HepG2 (cell line): ENCODE results near the gene BMERB1. TPM values are rescaled to one million over a fixed set of nuclear protein-coding genes. Genes with fewer than 3 reads are reported as not detected.

Source experiments
- ASH2L ChIP-seq: fragments of 300-600, 200-600 bp; sonication (generic); IDR thresholded peaks from 2 replicates; pipeline ENCODE4 v1.7.0; 2017; ENCODE audit warnings: low read depth, mild to moderate bottlenecking, moderate library complexity, mixed read lengths, low read length; ENCODE audit not compliant: insufficient read length
- CENPBD1 ChIP-seq: sonication (generic); formaldehyde crosslinking; IDR thresholded peaks from 2 replicates; pipeline ENCODE4 v1.8.0; 2022; ENCODE audit warnings: missing genetic modification reagents, low read depth, mild to moderate bottlenecking, borderline replicate concordance
- CSRNP2 ChIP-seq: sonication (generic); formaldehyde crosslinking; conservative IDR thresholded peaks from 2 replicates; pipeline ENCODE4 v1.8.0; 2022; ENCODE audit warnings: low read depth, missing genetic modification reagents
- HHEX ChIP-seq: IDR thresholded peaks from 2 replicates; pipeline ENCODE4 v1.6.1; 2016; ENCODE audit warnings: control low read depth
- ISL2 ChIP-seq: sonication (generic); formaldehyde crosslinking; IDR thresholded peaks from 2 replicates; pipeline ENCODE4 v1.5.0; 2020; ENCODE audit warnings: missing genetic modification reagents
- JARID2 ChIP-seq: sonication (generic); formaldehyde crosslinking; IDR thresholded peaks from 2 replicates; pipeline ENCODE4 v1.8.1; 2023; ENCODE audit warnings: missing genetic modification reagents, inconsistent platforms; ENCODE audit not compliant: insufficient replicate concordance
- MAFG ChIP-seq: sonication (generic); formaldehyde crosslinking; IDR thresholded peaks from 2 replicates; pipeline ENCODE4 v1.5.1; 2020; ENCODE audit warnings: mild to moderate bottlenecking, missing genetic modification reagents
- MAFK ChIP-seq, 2 experiments: IDR thresholded peaks in 1 of 2; conservative IDR thresholded peaks in 1 of 2; 2 replicates each; pipeline ENCODE4 v1.6.1; 2011; ENCODE audit warnings: improper control_type of control experiment in 2 of 2, low read length in 2 of 2
- SAFB2 ChIP-seq: sonication (generic); formaldehyde crosslinking; IDR thresholded peaks from 2 replicates; pipeline ENCODE4 v1.5.1; 2020; ENCODE audit warnings: missing genetic modification reagents, low read depth, mild to moderate bottlenecking, borderline replicate concordance
- TFE3 ChIP-seq: IDR thresholded peaks from 2 replicates; pipeline ENCODE4 v1.6.1; 2016
- ZFYVE20 ChIP-seq: sonication (generic); formaldehyde crosslinking; IDR thresholded peaks from 2 replicates; pipeline ENCODE4 v1.8.0; 2023; ENCODE audit warnings: low read depth, mild to moderate bottlenecking, moderate library complexity, missing genetic modification reagents, borderline replicate concordance
- ZNF678 ChIP-seq: sonication (generic); formaldehyde crosslinking; IDR thresholded peaks from 2 replicates; pipeline ENCODE4 v1.4.0; 2020; ENCODE audit warnings: mild to moderate bottlenecking, missing genetic modification reagents
- ZNF691 ChIP-seq: sonication (generic); formaldehyde crosslinking; IDR thresholded peaks from 2 replicates; pipeline ENCODE4 v1.4.0; 2020; ENCODE audit warnings: missing genetic modification reagents, low read depth, mild to moderate bottlenecking, borderline replicate concordance
- ZNF710 ChIP-seq: sonication (generic); formaldehyde crosslinking; IDR thresholded peaks from 2 replicates; pipeline ENCODE4 v1.5.0; 2020; ENCODE audit warnings: mild to moderate bottlenecking, missing genetic modification reagents, borderline replicate concordance
- ZSCAN25 ChIP-seq: sonication (generic); formaldehyde crosslinking; IDR thresholded peaks from 2 replicates; pipeline ENCODE4 v1.8.0; 2022; ENCODE audit warnings: mild to moderate bottlenecking, missing genetic modification reagents
- polyA plus RNA-seq, 8 experiments: library from polyadenylated mRNA; depleted of rRNA in 3 of 8; stranded (reverse) in 7 of 8; unstranded in 1 of 8; fragments of >200 nt; fragmentation: Illumina TruSeq in 4 of 8; extraction: Trizol in 4 of 8; gene quantifications; 2 replicates each; pipeline versions ENCODE4 v1.2.1 to v1.2.3, GENCODE V29; 2011 to 2016; ENCODE audit warnings: low read depth in 4 of 8, missing spikeins in 1 of 8, mixed read lengths in 1 of 8; ENCODE audit not compliant: insufficient read depth in 1 of 8
- total RNA-seq, 5 experiments: library from RNA; depleted of rRNA; stranded (reverse); fragments of >200 nt; fragmentation: Illumina TruSeq; extraction: Trizol; gene quantifications; 2 replicates each; pipeline ENCODE4 v1.2.3, GENCODE V29; 2016; ENCODE audit warnings: low read depth in 1 of 5
- TF ChIP-seq, protein P1 (sequence below): sonication (generic); formaldehyde crosslinking; IDR thresholded peaks from 2 replicates; pipeline ENCODE4 v1.4.0; 2020; ENCODE audit warnings: missing genetic modification reagents
- TF ChIP-seq, protein P2 (sequence below): sonication (generic); formaldehyde crosslinking; IDR thresholded peaks from 2 replicates; pipeline ENCODE4 v1.4.0; 2020; ENCODE audit warnings: missing genetic modification reagents, mild to moderate bottlenecking, borderline replicate concordance

The BMERB1 gene
- total and polyA plus RNA-seq, 2 of the 13 experiments (the other 11 are each of a cell fraction or from before 2014, with no cell fraction given) = 1.4 TPM

- TF ChIP-seq CSRNP2 (CRISPR knock-in tag) (no peak), CENPBD1 (CRISPR knock-in tag) (no peak), ZNF691 (CRISPR knock-in tag) (peak; percentile 20; the same call in 1 of the 2 replicates), ASH2L (peak; percentile 88), ZSCAN25 (CRISPR knock-in tag) (peak; percentile 79; the same call in 1 of the 2 replicates), TFE3 (peak; percentile 49; the same call in 1 of the 2 replicates), ZNF678 (no peak), ZFYVE20 (CRISPR knock-in tag) (no peak), JARID2 (CRISPR knock-in tag) (no peak), ISL2 (CRISPR knock-in tag) (peak; percentile 82), ZNF710 (CRISPR knock-in tag) (peak; percentile 65; the same call in 1 of the 2 replicates), SAFB2 (CRISPR knock-in tag) (no peak), MAFK (conservative IDR thresholded peaks at IDR 0.05 in 1 of 2, IDR thresholded peaks at IDR 0.05 in 1 of 2; ENCODE audit: low read length in 2 of 2) (0 out of 4 replicates have a peak, but pooled peaks of 1 of the 2 experiments have one; percentile 1), MAFG (CRISPR knock-in tag) (no peak), HHEX (no peak)
- TF ChIP-seq, protein P1, sequence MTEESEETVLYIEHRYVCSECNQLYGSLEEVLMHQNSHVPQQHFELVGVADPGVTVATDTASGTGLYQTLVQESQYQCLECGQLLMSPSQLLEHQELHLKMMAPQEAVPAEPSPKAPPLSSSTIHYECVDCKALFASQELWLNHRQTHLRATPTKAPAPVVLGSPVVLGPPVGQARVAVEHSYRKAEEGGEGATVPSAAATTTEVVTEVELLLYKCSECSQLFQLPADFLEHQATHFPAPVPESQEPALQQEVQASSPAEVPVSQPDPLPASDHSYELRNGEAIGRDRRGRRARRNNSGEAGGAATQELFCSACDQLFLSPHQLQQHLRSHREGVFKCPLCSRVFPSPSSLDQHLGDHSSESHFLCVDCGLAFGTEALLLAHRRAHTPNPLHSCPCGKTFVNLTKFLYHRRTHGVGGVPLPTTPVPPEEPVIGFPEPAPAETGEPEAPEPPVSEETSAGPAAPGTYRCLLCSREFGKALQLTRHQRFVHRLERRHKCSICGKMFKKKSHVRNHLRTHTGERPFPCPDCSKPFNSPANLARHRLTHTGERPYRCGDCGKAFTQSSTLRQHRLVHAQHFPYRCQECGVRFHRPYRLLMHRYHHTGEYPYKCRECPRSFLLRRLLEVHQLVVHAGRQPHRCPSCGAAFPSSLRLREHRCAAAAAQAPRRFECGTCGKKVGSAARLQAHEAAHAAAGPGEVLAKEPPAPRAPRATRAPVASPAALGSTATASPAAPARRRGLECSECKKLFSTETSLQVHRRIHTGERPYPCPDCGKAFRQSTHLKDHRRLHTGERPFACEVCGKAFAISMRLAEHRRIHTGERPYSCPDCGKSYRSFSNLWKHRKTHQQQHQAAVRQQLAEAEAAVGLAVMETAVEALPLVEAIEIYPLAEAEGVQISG (CRISPR knock-in tag) = peak; percentile 82
- TF ChIP-seq, protein P2, sequence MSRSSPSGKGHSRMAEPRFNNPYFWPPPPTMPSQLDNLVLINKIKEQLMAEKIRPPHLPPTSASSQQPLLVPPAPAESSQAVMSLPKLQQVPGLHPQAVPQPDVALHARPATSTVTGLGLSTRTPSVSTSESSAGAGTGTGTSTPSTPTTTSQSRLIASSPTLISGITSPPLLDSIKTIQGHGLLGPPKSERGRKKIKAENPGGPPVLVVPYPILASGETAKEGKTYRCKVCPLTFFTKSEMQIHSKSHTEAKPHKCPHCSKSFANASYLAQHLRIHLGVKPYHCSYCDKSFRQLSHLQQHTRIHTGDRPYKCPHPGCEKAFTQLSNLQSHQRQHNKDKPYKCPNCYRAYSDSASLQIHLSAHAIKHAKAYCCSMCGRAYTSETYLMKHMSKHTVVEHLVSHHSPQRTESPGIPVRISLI (CRISPR knock-in tag) = no peak
Observed at GRCh38 chr16:15398618-15399316, 35.6 kb upstream of the BMERB1 start (continued).
